Heart left ventricle (tissue), 16 donors: Measurements from ENCODE around the gene ZIC2. TPM values are rescaled to one million over a fixed set of nuclear protein-coding genes. Genes with fewer than 3 reads are reported as not detected.

ENCODE experiments used
- ATAC-seq, 4 donors: fragments of 200-7000 bp; cut with Tn5 transposase; one replicate each; pipeline ENCODE4 v1.9.1; 2020 to 2022; ENCODE audit warnings: moderate library complexity in 4 of 4, mild to moderate bottlenecking in 3 of 4, moderate number of reproducible peaks in 1 of 4
- DNase-seq, 5 donors: peaks; one replicate each; pipeline ENCODE4 v3.0.0-alpha.2; 2020
- H3K27ac ChIP-seq, 12 donors: fragments of 200-600 bp; sonication (generic) in 4 of 12; one replicate each; pipeline versions ENCODE4 v1.5.0 to v1.8.0; 2016 to 2022; ENCODE audit warnings: mild to moderate bottlenecking in 2 of 12
- H3K27me3 ChIP-seq, 9 donors: fragments of 200-600 bp; sonication (generic) in 2 of 9; one replicate each; pipeline versions ENCODE4 v1.5.1 to v1.8.0; 2016 to 2022; ENCODE audit warnings: mild to moderate bottlenecking in 3 of 9
- H3K36me3 ChIP-seq, 9 donors: fragments of 200-600 bp; sonication (generic) in 2 of 9; one replicate each; pipeline versions ENCODE4 v1.5.0 to v1.8.0; 2018 to 2022; ENCODE audit warnings: mild to moderate bottlenecking in 2 of 9
- H3K4me1 ChIP-seq, 12 donors: fragments of 200-600 bp; sonication (generic) in 4 of 12; one replicate each; pipeline versions ENCODE4 v1.5.0 to v1.8.0; 2016 to 2022; ENCODE audit warnings: mild to moderate bottlenecking in 3 of 12
- H3K4me3 ChIP-seq, 12 donors: fragments of 200-600 bp; sonication (generic) in 4 of 12; one replicate each; pipeline versions ENCODE4 v1.5.0 to v1.8.0; 2017 to 2022; ENCODE audit warnings: mild to moderate bottlenecking in 9 of 12, moderate library complexity in 4 of 12
- H3K9me3 ChIP-seq, 12 donors: fragments of 200-600 bp; sonication (generic) in 4 of 12; one replicate each; pipeline versions ENCODE4 v1.5.0 to v1.8.0; 2016 to 2022; ENCODE audit warnings: mild to moderate bottlenecking in 1 of 12
- POLR2A ChIP-seq, 2 donors: fragments of 450-650 bp; IDR thresholded peaks; one replicate each; pipeline ENCODE4 v1.6.1; 2017; ENCODE audit warnings: antibody characterized with exemption in 2 of 2, mild to moderate bottlenecking in 2 of 2, moderate library complexity in 2 of 2
- WGBS, 4 donors: extraction: QIAGEN DNeasy Blood & Tissue Kit in 2 of 4; methylation state at CpG; one replicate each; pipeline versions ENCODE4 v1.1.5 to v1.1.7; 2013 to 2018; 5-methylcytosine and 5-hydroxymethylcytosine counted together
- intact Hi-C, 10 donors: fragments of 100-400 bp; cut with DNase I; formaldehyde crosslinking; loops; one replicate each; pipeline versions ENCODE4 v1.11.1 to v1.14.2; 2022
- polyA plus RNA-seq, 2 donors: library from polyadenylated mRNA; stranded (reverse); fragments of 200-250 nt; gene quantifications; one replicate each; pipeline ENCODE4 v1.2.3, GENCODE V29; 2013
- total RNA-seq, 9 donors: library from RNA; depleted of rRNA in 2 of 9; stranded (reverse); fragments of >200 nt in 2 of 9; fragmentation: NEBNext Ultra II Directional in 3 of 9; extraction: Animal tissue kit (Norgen Biotek cat#: 25700) in 3 of 9; gene quantifications; one replicate each; pipeline versions ENCODE4 v1.1.0 to v1.2.4, GENCODE V29; 2016 to 2023
- TF ChIP-seq, protein P1 (sequence below), 12 donors: fragments of 200-600 bp; sonication (generic) in 4 of 12; IDR thresholded peaks; one replicate each; pipeline versions ENCODE4 v1.5.0 to v1.8.0; 2018 to 2022; ENCODE audit warnings: antibody characterized with exemption in 12 of 12, mild to moderate bottlenecking in 5 of 12
- donor health status: ischemic (EF 13 %, LVEDD 7.1; RV severe dilation, severe dysfunction).
- donor health status: healthy with polysubstance abuse.
- donor health status: DM: no; HTN: yes; CAD: no.
- donor health status: DM: no; HTN: no; CAD: no.
- donor health status: ischemic (EF 25% LVEDD 6.9; RV normal size, moderate dysfunction).
- donor health status: ischemic (EF 25% LVEDD 5.7; RV mildly dilated, moderate dysfunction).
- donor health status: healthy.
- donor health status: DM: yes; HTN: yes; CAD: no.
- donor health status: ischemic (EF 35%, LVEDD 5.7; RV mildly dilated, moderate dysfunction).
- donor health status: nonischemic (EF 11% LVEDD 7.7; RV severe dilation, severe dysfunction).
- donor health status: DM: yes; HTN: yes; CAD: no.
- donor health status: PGD.
- donor health status: ischemic (EF 29% LVEDD 5.4; RV normal size, mild dysfunction).
- donor health status: nonischemic (EF 23%, LVEDD 6.1; RV moderate dilation, normal function).

Gene ZIC2
- total and polyA plus RNA-seq, 11 donors = not detected

DNA sequence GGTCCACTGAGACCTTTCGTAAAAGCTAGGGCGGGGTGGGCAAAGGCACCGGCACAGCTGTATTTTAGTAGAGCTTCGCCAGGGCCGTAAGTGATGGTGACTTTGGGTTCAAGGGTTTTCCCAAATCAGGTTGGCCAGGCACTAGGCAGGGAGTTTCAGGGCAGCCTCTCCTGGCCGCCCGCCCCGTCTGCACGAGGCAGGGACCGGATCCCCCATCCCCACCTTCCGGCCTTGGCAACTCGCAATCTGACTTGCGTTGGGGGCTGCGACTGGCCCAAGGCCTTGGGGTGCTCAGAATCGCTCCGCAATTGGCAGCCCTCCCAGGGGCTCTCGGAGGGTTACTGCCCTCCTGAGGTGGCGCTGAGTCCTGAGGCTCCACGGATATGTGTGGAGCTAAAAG lies 6.0 kb upstream of the ZIC2 start:
- WGBS, 4 donors = 19 to 34% (median 25%) methylated on average over 7 to 19 of the region's 19 CpGs
- intact Hi-C loops = no loop called here
- Histone ChIP-seq H3K9me3 (peaks cover 0 to 7% (median 0%) of the 10 kb centered on the region in 12 donors), H3K27me3 (peaks cover 77 to 100% (median 98%) of the 10 kb centered on the region in 9 donors), H3K27ac (no peak overlapping the region), H3K4me3 (no peak overlapping the region), H3K36me3 (no peaks in the 10 kb centered on the region), H3K4me1 (peaks cover 4 to 35% (median 14%) of the 10 kb centered on the region in 12 donors)
- ATAC-seq = no peak
- no peak for DNase-seq
- TF ChIP-seq, protein P1, sequence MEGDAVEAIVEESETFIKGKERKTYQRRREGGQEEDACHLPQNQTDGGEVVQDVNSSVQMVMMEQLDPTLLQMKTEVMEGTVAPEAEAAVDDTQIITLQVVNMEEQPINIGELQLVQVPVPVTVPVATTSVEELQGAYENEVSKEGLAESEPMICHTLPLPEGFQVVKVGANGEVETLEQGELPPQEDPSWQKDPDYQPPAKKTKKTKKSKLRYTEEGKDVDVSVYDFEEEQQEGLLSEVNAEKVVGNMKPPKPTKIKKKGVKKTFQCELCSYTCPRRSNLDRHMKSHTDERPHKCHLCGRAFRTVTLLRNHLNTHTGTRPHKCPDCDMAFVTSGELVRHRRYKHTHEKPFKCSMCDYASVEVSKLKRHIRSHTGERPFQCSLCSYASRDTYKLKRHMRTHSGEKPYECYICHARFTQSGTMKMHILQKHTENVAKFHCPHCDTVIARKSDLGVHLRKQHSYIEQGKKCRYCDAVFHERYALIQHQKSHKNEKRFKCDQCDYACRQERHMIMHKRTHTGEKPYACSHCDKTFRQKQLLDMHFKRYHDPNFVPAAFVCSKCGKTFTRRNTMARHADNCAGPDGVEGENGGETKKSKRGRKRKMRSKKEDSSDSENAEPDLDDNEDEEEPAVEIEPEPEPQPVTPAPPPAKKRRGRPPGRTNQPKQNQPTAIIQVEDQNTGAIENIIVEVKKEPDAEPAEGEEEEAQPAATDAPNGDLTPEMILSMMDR (IDR thresholded peaks at IDR 0.05) = no peak
- TF ChIP-seq POLR2A (IDR thresholded peaks at IDR 0.05) = no peak

DNA sequence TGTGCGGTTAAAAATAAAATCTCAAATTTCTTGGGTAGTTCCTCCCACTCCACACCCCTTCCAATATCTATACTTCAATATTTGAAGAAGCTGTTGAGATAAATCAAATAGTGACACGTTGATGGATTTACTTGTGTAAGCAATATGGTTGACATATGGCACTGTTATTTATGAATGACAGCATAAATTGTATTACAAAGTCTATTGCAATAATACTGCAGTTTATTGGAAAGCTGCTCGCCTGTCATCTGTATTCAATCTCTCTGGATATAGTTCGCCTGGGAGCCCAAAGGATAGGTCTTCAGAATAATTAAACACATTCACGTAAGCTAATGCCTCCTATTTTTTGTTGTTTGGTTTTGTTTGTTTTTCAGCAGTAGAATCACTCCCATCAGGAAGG lies 5.0 kb upstream of the ZIC2 start:
- DNase-seq (no peak), ATAC-seq (no peak)
- WGBS, 4 donors = 77 to 80% (median 79%) methylated on average over 5 of the region's 5 CpGs
- TF ChIP-seq, protein P1 (IDR thresholded peaks at IDR 0.05) = no peak
- no peak for TF ChIP-seq POLR2A (IDR thresholded peaks at IDR 0.05)
- Histone ChIP-seq H3K27ac (no peak overlapping the region), H3K4me1 (peaks cover 4 to 32% (median 19%) of the 10 kb centered on the region in 12 donors), H3K9me3 (peaks cover 0 to 7% (median 0%) of the 10 kb centered on the region in 12 donors), H3K27me3 (peaks cover 72 to 100% (median 98%) of the 10 kb centered on the region in 9 donors), H3K4me3 (no peak overlapping the region), H3K36me3 (no peaks in the 10 kb centered on the region)
- intact Hi-C loops = no loop called here

DNA sequence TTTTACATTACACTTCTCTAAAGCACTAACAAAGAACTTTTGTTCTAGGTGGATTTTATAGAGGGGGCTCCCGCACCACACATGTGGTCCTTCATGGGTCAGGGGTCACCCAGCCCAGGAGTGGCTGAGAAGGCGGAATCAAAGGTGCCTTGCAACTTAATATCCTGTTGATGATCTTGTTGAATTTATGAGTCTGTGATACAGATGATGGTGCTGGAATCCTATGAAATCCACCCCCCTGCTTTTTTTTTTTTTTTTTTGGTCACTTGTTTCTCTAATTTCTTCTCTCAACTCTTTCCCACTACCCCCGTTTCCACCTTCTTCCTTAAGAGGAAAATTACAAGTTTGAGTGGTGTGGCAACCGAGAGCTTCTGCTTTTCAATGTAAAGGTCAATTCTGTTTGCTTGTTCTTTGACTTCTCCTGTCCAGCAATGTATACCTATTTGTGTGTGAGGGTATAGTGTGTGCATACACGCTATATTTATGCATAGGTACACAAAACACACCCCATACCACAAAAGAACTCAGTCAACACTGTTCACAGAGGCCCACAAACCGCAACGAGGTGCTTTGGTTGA lies 4.2 kb upstream of the ZIC2 start:
- no peak for ATAC-seq
- no peak overlapping the region for H3K27ac ChIP-seq
- WGBS, 4 donors = 48 to 49% (median 48%) methylated on average over 7 of the region's 7 CpGs
- no peak for TF ChIP-seq POLR2A (IDR thresholded peaks at IDR 0.05)
- TF ChIP-seq, protein P1 (IDR thresholded peaks at IDR 0.05) = no peak
- DNase-seq = no peak
- H3K4me3 ChIP-seq = no peak overlapping the region
- peaks cover 72 to 100% (median 97%) of the 10 kb centered on the region in 9 donors for H3K27me3 ChIP-seq
- H3K4me1 ChIP-seq = peaks cover 4 to 35% (median 23%) of the 10 kb centered on the region in 12 donors
- H3K9me3 ChIP-seq = peaks cover 0 to 7% (median 0%) of the 10 kb centered on the region in 12 donors
- intact Hi-C loops = no loop called here
- H3K36me3 ChIP-seq = no peaks in the 10 kb centered on the region

DNA sequence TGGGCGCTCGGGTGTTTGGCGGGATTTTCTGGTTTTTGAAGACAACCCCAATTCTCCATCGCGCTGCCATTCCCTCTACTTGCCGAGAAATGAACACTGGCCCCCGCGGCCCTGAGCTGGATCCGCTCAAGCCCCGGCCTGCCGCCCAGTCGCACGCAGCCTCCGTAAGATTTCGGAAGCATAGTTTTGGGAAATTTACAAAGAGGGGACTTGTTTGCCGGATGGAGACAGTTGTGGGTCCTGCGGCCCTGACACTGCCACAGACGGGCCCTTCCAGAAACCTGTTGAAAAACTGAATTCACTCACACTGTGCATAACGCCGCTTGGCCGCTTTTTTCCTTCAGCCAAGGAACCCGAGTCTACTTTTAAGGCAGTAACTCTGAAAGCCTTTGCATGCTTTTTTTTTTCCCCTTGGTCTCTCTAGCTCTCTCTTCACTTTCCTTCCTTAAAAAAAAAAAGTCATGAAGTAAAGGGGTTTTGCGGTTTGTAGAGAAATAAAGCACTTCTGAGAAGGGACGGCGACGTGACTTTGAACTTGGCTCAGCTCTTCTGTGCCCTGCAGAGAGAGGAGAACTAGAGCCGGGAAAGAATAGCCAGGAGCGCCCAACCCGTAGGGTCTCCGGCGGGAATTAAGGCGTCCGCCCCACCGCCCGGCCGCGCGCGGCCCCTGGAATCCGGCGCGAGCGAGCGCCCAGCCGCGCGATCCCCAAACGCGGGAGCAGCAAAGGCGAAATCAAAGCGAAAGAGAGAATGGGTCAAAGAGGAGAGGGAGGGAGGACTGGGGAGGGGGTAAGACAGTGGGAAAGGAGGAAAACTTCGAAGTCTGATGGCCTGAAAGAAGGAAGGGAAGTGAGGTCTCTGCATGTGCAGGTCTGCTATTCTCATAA lies 3.4 kb upstream of the ZIC2 start:
- intact Hi-C loops = no loop called here
- TF ChIP-seq POLR2A (IDR thresholded peaks at IDR 0.05) = no peak
- TF ChIP-seq, protein P1 (IDR thresholded peaks at IDR 0.05) = no peak
- peaks cover 71 to 100% (median 97%) of the 10 kb centered on the region in 9 donors for H3K27me3 ChIP-seq

More for the DNA sequence above, 3.4 kb upstream of the ZIC2 start:
- no peak for ATAC-seq
- DNase-seq = no peak
- peaks cover 4 to 42% (median 23%) of the 10 kb centered on the region in 12 donors for H3K4me1 ChIP-seq
- H3K36me3 ChIP-seq = no peaks in the 10 kb centered on the region
- H3K4me3 ChIP-seq = no peak overlapping the region
- WGBS, 4 donors = 8 to 15% (median 13%) methylated on average over 52 of the region's 52 CpGs
- no peak overlapping the region for H3K27ac ChIP-seq
- peaks cover 0 to 6% (median 0%) of the 10 kb centered on the region in 12 donors for H3K9me3 ChIP-seq
